HG03159 (cell line): ENCODE results near the gene NRP1.

ENCODE experiments used
- ATAC-seq: cut with Tn5 transposase; IDR thresholded peaks from one replicate; pipeline ENCODE4 v1.9.1; 2021; ENCODE audit warnings: mild to moderate bottlenecking, moderate library complexity; ENCODE audit not compliant: unreplicated experiment

NRP1 gene

DNA sequence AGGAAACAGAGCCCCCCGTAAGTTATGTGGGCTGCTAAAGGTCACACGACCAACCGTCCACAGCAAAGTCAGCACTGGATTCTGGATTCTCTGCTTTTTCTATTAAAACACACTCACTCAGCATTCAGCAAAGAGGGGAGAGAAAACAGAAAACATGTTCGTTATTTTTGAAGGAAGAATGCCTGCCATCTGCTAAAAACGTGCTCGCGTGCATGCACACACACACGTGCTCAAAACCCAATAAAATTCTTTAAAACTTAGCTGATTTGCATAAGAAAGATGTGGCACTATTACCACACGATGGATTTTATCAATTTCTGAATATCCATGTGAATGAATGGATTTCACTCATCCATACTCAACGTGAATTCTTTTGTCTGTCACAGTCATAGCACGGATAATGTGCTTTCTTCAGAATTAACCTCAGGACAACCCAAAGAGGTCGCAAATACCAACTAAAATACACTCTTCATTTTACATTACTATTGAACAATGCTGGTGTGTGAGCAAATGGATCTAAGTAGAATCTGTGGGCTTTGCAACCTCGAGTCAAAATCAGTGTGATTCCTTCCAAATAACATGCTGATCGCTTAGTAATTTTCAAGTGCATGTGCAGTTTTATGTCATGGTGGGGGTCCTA is 40.8 kb downstream of the NRP1 start:
- no peak for ATAC-seq

DNA sequence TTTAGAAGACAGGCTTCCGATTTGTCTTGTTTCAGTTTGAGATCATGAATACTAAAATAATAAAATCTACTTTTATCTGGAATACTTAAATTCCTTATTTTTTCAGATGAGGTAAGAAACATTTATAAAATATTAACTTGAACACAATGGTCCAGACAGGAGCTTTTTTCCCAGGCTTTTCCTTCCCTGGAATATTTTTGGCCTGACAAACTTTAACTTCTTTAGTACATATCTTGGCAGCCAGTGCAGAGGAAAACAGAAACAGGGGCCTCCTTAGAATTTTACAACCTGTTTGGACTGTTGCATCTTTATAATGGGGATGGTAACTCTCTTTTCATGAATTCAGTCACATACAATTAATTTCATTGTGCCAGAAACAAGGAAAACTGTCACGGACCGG is 41.4 kb downstream of the NRP1 start:
- ATAC-seq, result no peak

DNA sequence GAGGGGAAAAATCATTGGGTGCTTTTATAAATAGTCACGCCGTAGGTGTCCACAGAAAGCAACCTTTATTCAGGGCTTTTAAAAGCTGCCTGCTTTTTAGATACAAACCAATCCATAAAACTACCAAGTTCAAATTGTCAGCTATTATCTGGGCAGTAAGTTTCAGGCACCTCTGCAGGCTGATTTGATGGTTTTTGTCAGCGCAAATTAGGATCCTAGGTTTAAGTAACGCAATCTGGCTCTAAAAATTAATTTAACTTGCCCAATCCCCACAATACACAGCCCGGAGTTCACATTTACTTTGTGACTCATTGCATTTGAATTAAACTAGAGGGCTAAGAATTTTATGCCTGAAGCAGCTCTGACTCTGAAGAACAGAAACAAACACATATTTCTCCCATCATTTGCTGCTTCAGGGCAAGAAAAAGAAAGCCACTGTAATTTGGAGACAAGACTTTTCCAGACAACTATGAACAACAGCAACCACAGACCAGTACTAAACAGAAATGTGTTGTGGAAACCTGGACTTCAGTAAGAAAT is 43.3 kb downstream of the NRP1 start:
- no peak for ATAC-seq

DNA sequence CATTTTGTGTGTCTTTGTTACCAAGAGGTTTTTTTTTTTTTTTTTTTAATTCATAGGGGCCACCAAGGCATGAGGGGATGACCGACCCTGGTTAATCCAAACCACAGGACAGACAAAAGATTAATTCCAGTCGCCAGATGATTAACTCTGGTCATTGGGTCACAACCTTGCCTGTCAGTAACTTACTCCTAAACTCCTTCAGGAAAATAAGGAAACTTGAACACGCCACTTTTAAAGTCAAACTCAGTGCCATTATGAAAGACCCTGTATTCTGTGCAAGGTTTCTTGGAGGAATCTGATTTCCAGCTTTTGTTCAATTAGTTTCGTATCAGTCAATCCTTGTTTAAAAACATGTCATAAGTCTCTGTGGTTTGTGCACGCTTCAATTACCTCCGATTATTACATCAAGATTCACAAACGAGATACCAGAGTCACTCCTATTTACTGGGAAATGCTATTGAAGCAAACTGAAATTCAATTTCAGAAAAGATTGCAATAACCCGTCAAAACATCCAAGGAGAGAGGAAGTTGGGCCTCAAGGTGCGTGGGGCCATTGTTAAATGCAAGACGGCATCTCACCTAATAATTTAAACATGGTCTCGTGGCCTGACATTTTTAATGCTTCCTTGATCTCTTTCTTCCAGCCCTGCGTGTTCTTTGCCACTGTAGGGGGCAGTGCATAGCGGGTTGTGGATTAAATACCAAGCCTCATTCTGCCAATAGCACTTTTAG is 44.0 kb downstream of the NRP1 start:
- ATAC-seq, result no peak

DNA sequence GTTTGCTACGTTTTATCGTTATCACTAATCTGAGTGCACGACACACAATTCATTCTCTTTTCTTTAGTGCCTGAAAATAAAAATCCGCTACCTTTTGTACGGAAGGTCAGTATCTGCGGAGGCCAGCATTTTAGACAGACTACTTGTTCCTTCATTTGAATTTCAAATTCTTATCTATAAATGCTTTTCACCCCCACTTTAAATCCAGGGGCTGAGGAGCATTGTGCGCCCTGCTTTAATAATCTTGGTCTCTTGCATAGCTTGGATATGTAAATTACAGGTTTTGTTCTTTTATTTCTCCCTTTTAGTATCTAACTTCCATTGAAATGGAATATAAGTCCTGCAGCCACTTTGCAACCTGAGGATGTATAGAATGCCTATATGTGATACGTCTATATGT is 44.7 kb downstream of the NRP1 start:
- no peak for ATAC-seq

DNA sequence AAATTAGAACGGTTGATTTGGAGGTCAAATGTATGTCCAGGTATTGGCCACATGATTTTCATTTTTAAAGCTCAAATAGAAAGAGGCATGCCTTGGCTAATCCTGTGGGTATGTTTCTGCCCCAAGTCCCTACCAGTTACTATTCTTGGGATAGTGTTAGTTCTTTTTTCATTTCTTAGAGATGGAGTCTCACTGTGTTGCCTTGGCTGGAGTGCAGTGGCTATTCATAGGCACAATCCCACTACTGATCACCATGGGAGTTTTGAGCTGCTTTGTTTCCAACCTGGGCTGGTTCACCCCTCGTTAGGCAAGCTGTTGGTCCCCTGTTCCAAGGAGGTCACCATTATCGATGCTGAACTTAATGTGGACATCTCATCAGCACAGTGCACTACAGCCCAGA is 46.3 kb downstream of the NRP1 start:
- ATAC-seq, result no peak

DNA sequence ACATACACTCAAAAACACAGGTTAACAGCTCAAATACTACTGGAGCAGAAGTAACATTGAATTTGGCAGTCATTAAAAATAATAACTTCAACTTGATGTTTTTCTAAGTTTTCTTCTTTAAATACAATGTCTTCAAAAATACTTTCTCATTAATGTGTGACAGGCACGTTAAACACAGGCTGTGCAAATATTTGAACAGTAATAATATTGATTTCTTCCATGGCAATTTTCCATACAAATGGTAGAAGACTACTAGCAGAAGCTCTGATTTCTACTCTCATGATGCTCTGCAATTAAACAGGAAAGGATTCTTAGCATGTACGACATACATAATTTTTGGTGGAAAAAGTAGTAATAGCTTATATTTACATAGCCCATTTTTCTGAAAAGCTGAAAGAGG is 47.4 kb downstream of the NRP1 start:
- no peak for ATAC-seq

DNA sequence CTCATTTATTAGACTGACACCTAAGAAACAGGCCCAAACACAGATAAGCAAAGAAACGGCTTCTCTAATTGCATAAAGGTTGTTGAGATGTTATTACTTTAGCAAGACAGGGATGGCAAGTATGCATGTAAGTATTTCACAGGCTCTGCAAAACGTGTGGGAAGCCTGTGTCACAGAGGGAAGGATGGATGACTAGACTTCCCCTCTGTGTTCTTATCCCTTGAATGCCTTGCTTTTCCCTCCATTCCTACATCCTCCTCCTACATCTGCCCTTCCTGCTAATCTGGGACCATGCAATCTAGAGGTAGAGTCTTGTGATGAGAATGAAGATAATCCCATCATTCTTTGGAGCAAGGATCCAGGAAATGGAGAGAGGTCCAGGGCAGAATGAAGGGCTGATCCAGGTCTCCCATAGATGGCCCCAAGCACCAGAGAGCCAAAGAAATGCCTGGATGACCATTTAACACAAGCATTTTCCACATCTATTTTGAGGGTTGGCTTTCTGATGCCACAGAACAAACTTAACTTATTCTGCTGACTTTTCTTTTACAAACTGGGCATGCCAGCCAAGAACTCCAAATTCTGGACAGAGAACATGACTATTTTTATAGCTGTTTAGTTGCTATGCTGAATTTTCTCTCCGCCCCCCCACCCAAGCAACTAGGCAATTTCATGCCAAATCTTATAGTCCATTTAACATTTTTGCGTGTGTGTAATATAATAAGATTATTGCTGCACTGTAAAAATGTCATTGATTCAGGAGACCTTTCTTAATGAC is 48.1 kb downstream of the NRP1 start:
- ATAC-seq, result no peak

DNA sequence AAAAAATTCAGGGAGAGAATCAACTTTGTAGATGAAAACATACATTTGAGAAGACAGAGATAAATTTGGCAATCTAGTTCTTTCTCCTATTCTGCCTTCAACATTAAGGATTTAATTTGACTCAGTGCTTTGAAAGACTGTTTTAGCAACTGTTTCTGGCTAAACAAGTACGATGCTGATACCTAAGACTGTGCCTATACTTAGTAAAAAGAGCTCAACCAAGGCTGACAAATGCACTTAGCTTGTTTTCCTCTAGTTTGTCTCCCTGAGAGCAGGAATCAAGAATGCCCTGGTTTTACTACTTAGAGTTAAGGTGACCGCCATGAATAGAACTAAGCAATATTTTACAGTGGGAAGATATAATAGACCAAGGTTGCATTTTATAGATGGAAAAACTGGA is 49.5 kb downstream of the NRP1 start:
- no peak for ATAC-seq

DNA sequence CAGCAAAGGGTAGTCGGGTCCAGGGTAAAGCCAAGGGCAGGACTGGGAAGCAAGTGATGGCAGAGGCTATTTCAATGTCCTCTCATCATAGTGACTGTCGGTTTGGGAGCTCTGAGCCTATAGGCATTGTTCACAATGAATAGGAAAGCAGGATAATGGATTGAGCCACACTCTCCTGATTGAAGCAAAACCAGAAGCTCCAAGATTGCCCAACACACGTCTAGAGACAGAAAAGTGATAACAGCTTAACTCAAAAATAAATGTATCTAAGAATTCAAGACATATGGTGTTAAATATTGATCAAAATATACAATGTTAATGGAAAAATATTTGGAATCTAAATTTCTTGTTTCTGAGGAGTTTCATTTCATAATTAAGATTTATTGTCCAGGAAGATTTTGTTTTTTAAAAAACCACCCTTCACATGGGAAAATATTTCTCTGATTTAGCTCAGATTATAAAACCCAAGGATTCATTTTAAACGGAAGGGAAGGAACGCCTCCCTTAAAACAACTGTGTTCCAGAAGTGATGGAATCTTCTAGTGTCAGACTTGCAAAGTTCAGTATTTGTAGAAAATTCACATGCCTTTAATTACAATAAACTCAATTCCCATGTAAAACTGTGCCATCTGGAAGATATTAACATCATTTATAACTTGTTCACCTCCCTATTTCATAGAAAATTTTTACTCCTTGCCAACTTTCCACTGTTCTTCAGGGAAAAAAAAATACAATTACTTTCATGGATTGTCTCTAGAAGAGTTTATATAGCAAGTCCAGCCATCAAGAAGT is 54.5 kb downstream of the NRP1 start:
- no peak for ATAC-seq

DNA sequence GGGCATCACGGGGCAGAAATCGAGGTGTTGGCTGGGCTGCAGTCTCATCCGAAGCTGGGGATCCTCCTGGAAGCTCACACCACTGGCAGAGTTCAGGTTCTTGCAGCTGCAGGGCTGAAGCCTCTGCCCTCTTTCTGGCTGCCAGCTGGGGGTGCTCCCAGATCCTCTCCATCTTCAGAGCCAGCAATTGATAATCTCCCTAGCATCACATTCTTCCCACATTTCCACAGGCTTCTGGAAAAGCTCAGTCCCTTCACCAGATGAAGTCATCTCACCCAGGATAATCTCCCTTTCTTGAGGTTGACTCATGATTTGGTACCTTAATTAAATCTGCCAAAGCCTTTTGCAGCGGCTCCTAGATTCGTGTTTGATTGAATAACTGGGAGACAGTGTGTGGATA is 55.2 kb downstream of the NRP1 start:
- no peak for ATAC-seq

DNA sequence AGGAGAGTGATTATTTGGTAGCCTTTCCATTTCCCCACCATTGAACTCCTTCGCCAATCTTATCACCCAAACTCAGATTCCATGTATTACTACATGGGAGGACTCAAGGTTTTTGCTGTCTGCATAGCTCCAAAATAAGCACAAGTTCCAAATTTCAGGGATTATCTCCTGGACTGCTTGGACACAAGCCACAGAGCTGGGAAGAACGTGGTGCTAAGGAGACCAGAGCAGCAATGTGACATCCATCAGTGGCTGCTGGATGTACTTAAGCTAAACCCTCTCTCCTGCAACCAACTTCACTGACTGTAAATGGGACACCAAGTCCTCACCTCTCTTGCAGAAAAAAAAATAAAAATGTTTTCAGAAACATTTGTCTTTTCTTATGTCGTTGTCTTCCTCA is 56.3 kb downstream of the NRP1 start:
- ATAC-seq, result no peak

DNA sequence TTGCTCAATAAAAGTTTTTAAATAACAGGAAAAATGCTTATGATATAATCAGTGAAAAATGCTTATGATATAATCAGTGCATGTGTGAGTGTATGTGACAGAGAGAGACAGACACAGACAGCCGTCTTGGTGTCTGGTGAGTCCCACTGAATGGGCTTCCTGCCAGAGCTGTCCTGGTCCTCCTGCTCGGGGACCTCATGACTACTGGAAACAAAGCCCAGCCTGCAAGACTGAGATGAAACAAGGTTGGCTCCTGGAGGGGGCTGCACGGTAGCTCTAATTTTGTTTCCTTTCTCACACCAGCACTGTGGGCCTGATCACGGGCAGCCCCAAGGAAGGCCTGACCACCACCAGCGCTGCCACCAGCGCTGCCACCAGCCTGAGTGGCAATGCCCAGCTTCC is 57.3 kb downstream of the NRP1 start:
- no peak for ATAC-seq

DNA sequence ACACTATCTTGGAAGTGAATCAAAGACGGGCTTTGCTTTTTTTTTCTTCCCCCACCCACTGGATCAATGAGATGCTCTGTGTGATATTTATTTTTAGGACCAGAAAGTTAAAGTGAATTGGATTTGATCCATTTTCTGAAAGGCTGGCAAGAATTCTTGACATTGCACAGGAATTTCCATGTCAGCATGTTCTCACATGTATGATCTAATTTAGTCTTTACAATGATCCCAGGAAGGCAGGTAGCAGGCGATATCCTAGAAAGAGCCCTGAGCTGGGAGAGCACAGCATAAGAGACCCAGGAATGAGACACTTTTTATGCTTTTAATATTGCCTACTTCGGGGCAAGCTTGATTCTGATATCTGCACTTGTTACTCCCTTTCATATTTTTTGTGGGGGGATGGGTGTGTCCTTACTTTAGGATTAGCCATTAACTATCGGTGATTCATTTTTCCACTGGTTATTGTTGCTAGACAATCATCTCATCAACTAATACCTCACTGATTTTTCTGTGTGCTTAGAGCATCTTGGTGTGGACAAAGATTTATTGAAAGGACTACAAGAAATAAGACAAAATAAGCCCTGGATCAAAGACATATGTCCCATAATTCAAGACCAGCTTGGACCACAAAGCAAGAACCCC is 58.1 kb downstream of the NRP1 start:
- no peak for ATAC-seq

DNA sequence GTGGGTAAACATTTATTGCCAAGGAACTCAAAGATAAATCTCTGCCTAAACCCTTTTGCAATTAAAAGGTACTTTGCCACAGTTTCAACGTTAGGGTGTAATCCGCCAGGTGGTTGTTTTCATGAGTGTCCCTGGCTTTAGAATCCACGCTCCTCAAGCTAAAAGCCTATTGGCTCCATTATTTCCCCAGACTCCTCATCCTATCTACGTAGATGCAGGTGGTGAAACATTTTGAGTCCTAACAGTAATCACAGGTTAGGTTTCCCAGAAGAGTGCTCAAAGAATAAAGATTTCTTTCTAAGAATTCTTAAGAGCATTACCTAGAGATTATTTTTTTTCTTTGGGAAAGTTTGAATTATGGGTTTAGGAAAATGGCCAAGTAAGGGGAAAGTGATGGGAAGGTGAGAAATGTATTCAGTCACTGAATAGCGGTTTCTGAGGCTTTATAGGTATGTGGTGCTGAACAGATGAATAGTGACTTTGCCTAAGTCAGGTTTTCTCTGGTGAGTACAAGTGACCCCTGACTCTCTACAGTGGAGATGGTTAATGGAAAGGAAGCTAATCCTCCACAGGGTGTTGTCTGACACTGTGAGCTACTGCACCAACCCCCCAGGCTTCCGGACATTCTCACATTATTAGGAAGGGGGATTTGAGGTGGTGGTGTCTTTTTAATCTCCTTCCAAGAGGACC is 60.2 kb downstream of the NRP1 start:
- ATAC-seq, result no peak

DNA sequence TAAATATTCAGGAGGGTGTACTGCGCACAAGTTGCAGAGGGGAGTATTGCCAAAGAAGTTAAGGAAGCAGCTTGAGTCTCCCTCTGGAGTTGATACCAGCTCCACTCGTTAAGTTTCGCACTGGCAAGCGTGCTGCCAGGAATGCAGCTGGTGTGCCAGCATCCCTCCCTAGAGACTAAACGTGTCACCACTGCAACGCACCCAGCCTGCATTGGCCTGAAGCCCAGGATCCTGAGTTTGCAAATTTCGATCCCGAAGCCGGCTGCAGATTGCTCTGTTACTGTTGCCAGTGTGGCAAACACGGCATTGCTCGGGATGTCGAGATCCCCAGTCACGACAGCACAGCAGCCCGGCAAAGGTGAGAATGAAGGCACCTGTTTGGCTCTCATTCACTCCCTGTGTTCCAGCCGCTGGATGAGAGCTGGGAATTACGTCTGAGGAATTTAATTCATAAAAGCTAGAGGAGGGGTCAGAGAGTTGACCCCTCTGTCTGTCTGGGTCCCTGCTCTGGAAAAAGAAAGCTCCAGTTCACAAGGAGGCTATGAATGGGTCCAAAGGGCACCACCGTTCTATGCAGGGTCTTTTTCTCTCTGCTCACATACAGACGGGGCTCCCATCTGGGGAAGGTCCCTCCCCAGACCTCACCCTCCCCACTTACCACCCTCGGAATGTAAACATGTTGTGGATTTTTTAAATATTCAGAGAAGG is 61.0 kb downstream of the NRP1 start:
- ATAC-seq, result no peak

DNA sequence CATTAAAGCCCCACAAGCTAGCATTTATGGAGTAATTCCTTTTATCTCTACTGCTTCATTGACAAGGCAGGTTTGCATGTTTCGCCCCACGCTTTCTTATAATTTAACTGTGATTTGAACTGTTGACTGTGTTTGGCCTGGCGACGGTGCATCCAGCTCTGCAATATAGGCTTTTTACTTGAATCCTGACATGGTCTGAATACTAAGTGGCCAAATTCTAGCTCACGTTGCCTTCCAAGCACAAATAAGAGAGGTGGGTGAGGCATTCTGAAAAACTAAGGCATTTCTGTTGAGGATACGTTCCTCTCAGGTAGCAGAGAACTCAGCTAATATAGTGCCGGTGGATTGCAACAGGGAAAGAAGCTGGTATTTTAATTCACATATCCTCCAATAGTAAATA is 61.8 kb downstream of the NRP1 start:
- ATAC-seq, result no peak

DNA sequence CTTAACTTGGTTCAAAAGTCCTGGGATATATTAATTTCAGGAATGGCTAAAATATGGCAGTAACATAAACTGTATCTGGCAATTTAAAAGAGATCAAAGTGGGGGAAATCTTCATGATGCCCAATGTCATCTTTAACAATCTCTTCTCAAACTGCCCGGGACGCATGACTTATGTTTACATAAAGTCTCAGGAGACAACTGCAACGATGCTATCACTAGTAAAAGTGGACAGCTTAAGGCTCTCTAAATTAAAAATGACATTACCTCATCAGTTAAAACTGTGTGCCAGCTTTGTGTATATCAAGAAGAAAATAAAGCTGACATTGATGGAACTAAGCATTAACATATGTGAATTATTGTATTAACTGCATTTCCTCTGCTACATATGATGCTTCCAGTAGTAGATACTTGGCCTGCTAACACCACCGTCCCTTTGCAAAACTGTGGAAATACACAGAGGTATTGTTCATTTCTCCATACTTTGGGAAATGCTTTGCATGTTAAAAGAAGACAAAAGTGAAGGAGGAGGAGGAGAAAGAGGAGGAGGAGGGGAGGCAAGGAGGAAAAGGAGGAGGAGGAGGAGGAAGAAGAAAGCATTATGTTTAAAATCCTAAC is 62.4 kb downstream of the NRP1 start:
- no peak for ATAC-seq

DNA sequence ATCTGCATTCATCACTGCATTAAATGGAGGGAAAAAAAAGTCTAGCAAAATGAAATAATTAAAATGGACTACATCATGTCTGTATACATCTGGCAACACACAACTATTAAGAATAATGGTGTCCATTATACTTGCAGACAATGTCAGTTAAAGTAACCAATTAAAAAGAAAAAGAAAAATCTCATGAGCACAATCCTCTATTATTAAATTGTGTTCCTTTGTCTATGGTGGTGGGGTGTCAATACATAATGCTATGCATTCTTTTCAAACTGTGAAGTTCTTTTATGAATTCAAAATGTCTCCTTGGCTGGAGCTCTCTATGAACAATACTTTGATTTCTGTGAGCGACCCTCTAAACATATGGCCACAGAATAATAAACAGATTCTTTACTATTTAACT is 63.5 kb downstream of the NRP1 start:
- no peak for ATAC-seq
